Measurements from ENCODE around the gene HAUS1.

HAUS1 gene

DNA sequence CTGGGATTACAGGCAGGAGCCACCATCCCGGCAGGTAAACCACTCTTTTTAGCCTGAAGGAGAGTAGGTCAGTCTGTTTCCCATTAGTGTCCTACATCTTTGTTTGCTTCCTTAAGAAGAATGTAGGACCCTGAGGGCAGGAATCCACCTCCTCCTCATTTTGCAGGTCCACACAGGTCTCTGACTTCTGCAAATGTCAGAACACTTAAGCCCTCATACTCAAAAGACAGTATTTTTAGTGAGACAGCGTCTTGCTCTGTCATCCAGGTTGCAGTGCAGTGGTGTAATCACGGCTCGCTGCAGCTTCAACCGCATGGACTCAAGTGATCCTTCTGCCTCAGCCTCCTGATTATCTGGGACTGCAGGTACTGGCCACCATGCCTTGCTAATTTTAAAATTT is 41.4 kb upstream of the HAUS1 start:
- no peak for FAIRE-seq
- TF ChIP-seq, protein P1, sequence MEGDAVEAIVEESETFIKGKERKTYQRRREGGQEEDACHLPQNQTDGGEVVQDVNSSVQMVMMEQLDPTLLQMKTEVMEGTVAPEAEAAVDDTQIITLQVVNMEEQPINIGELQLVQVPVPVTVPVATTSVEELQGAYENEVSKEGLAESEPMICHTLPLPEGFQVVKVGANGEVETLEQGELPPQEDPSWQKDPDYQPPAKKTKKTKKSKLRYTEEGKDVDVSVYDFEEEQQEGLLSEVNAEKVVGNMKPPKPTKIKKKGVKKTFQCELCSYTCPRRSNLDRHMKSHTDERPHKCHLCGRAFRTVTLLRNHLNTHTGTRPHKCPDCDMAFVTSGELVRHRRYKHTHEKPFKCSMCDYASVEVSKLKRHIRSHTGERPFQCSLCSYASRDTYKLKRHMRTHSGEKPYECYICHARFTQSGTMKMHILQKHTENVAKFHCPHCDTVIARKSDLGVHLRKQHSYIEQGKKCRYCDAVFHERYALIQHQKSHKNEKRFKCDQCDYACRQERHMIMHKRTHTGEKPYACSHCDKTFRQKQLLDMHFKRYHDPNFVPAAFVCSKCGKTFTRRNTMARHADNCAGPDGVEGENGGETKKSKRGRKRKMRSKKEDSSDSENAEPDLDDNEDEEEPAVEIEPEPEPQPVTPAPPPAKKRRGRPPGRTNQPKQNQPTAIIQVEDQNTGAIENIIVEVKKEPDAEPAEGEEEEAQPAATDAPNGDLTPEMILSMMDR (IDR thresholded peaks at IDR 0.05; ENCODE audit: insufficient read depth, missing control alignments), result no peak
- DNase-seq (ENCODE audit: insufficient read length, low spot score), result no peak

DNA sequence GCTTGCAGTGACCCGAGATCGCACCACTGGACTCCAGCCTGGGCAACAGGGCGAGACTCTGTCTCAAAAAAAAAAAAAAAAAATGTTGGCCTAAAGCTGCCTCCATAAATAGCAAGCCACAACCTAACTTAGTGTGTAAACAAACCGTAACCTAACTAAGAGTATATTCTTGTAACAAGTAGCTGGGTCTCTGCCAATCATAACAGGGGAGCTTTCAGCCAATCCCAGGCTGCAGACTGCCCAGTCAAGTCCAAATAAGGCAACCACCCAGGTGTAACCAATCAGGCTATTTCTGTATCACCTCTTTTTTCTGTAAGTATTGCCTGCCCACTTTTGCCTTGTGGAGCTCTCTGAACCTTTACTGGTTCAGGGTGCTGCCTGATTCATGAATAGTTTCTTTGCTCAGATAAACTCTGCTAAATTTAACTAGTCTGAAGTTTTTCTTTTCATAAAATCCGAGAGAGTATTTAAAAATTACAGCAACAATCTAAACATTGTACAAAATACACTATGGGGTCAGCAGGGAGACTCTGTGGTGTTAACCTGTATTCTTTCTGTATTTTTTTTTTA is 36.7 kb upstream of the HAUS1 start:
- TF ChIP-seq, protein P1 (IDR thresholded peaks at IDR 0.05; ENCODE audit: insufficient read depth, missing control alignments), result no peak
- DNase-seq (ENCODE audit: insufficient read length, low spot score) (no peak), FAIRE-seq (no peak)

DNA sequence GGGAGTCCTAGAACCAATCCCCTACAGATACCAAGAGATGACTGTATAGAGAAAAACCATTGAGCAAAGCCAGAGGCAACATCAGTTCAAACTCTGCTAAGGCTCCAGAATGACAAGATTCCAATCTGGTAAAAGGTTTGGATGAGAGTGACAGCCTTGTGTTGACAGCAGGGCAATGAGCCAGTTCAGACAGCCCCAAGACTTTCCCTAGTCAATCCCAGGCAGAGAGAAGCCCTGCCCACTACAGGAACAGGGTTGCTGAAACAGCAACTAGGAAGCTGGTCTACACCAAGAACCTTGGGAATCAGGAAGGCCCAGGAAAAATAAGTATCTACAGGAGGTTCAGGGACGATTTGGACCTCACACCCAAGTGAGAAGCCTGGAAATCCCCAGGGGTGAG is 35.4 kb upstream of the HAUS1 start:
- FAIRE-seq (no peak), DNase-seq (ENCODE audit: insufficient read length, low spot score) (no peak)
- TF ChIP-seq, protein P1 (IDR thresholded peaks at IDR 0.05; ENCODE audit: insufficient read depth, missing control alignments), result no peak

DNA sequence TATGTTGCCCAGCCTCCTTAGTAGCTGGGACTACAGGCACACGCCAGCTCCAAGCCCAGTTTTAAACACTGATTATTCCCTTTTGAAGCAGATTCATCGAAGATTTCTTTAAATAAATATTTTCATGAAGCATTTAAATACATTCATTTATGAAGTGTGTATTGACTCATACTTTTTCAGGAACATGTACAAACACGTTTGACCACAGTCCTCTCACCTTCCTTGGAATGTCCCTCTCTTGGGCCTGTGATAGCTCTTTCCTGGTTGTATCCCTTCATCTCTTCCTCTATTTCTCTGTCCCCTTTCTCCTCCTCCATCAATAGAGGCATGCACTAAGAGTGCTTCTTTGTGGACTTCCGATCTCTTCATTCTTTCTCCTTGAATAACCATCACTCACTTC is 34.7 kb upstream of the HAUS1 start:
- DNase-seq (ENCODE audit: insufficient read length, low spot score) (no peak), FAIRE-seq (no peak)
- TF ChIP-seq, protein P1 (IDR thresholded peaks at IDR 0.05; ENCODE audit: insufficient read depth, missing control alignments), result no peak

DNA sequence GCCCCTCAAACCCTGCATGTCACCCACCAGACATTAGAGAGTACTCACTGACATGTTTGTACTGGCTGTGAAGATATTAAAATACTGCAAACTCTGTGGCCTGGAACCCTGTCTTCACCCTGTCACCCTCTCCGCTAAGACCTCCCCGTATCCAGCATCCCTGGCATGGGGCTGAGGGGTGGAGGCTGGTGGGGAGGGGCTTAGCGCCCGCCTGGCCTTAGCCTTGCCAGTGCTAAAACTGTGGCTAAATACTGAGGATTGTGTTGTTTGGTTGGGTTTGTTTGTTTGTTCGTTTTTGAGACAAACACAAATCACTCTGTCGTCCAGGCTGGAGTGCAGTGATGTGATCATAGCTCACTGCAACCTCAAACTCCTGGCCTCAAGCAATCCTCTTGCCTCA is 34.0 kb upstream of the HAUS1 start:
- FAIRE-seq (no peak), DNase-seq (ENCODE audit: insufficient read length, low spot score) (no peak)
- TF ChIP-seq, protein P1 (IDR thresholded peaks at IDR 0.05; ENCODE audit: insufficient read depth, missing control alignments), result no peak

DNA sequence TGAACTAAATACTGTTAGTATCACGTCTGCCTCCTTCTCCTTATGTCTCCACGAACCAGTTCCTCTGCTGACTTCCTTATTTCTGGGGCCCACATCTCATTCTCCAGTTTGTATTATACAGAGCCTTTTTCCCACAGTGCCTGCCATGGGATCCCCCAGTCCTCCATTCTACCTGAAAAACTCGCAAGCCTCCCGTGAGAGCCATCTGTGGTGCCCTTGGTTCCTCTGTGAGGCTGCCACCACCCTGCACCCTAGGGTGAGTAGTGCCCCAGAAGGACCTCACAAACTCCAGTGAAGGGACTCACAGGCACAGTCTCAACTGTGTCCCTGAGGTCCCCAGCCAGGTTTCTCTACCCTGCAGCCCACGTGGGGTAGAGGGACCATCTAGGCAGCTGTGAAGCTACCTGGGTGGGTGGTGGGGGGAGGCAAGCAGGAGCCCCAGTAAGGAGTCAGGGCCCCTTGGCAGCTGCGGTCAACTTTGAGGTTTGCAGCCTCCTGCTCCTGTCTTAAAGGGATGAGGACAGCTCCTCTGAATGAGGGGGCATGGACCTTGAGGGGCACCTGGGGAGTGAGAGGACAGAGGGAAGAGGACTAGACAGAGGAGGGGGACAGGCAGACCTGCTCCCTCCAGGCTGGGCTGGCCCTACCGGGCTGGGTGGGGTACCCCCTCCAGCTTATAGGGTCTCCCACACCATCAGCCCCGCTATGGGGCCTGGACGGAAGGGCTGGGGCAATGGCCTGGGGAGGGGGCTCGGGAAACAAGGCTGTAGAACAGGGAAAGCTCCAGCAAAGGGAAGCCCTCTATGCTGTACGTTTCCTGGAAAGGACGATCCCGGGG is 33.2 kb upstream of the HAUS1 start:
- no peak for DNase-seq (ENCODE audit: insufficient read length, low spot score)
- TF ChIP-seq, protein P1 (IDR thresholded peaks at IDR 0.05; ENCODE audit: insufficient read depth, missing control alignments), result no peak
- FAIRE-seq, result no peak
